ENCODE measurements around the gene RAD18. TPM values are rescaled to one million over a fixed set of nuclear protein-coding genes. Genes with fewer than 3 reads are reported as not detected.
A peak's percentile ranks its signal among the peaks of the same experiment; 100 is the strongest.

The RAD18 gene
- total RNA-seq, 8 experiments from 2014 or later, result 3.7 to 21.6 (median 7.0) TPM

GRCh38 chr3:8845641-8846040, 117.6 kb downstream of the RAD18 start:
- no peak overlapping the region for H3K27ac ChIP-seq
- in situ Hi-C loops (cut with MboI; ENCODE audit: low pct_unique_long_range_greater_than_20kb in 2 of 9, low sequenced_read_pairs in 9 of 9, unreplicated experiment in 9 of 9), result no loop called here
- ATAC-seq (replicated peaks in 6 of 8), result peak in 3 of 8 experiments; percentile 48 to 59 (median 53)

GRCh38 chr3:8843347-8843746, 119.9 kb downstream of the RAD18 start:
- H3K4me3 ChIP-seq, result no peak overlapping the region
- ATAC-seq (replicated peaks in 6 of 8), result no peak
- in situ Hi-C loops (cut with MboI; ENCODE audit: low pct_unique_long_range_greater_than_20kb in 2 of 9, low sequenced_read_pairs in 9 of 9, unreplicated experiment in 9 of 9), result no loop called here
- no peaks in the 10 kb centered on the region for H3K4me1 ChIP-seq (replicated peaks in 1 of 2)
- H3K27ac ChIP-seq, result no peak overlapping the region
- WGBS, 10 experiments, result 78 to 100% (median 100%) methylated on average over 1 to 5 of the region's 7 CpGs; no CpG with 5 or more reads in 5 of the 10 experiments

More at GRCh38 chr3:8845641-8846040, 117.6 kb downstream of the RAD18 start:
- Histone ChIP-seq H3K4me1 (replicated peaks in 1 of 2) (no peaks in the 10 kb centered on the region), H3K4me3 (no peak overlapping the region)
- 33 to 100% (median 92%) methylated on average over 1 of the region's 1 CpG; no CpG with 5 or more reads in 6 of the 10 experiments for WGBS, 10 experiments

DNA sequence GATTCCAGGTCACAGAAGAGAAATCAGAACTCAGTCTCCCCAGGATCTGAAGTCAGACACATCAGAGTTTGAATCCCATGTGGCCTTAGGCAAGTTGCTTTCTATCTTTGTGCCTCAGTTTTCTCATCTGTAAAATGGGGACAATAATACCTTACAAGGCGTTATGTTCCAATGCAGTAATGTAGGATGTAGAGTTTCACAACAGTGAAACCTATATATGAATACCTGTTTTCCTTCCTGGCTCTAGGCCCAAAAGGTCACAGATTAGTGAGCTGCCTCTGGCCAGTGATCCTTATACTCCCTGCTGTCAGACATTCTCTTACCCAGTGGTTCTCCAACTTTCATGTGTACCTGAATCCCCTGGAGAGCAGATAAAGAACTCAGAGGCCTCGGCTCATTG, 121.0 kb downstream of the RAD18 start:
- in situ Hi-C loops (cut with MboI; ENCODE audit: low pct_unique_long_range_greater_than_20kb in 2 of 9, low sequenced_read_pairs in 9 of 9, unreplicated experiment in 9 of 9), result no loop called here
- ATAC-seq (replicated peaks in 6 of 8), result no peak
- 0 to 100% (median 65%) methylated on average over 1 to 2 of the region's 2 CpGs; no CpG with 5 or more reads in 4 of the 10 experiments for WGBS, 10 experiments

DNA sequence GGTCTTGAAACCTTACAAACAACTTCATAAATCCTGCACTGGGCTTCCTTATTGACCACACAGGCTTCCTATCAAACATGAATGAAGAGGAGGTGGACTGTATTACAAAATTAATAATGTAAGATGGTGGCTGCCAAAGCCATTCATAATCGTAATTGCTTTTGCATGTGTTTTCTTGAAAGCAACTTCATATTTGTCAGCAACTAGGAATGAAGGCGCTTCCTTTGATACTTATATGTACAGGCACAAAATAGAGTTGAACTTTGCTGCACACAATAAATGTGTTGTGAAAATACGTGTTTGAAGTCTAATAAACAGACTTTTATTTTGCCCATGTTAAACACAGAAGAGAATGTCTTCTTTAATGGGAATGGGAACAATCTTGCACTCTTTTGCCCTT, 121.8 kb downstream of the RAD18 start:
- no peak for ATAC-seq (replicated peaks in 6 of 8)
- in situ Hi-C loops (cut with MboI; ENCODE audit: low pct_unique_long_range_greater_than_20kb in 2 of 9, low sequenced_read_pairs in 9 of 9, unreplicated experiment in 9 of 9), result no loop called here

More for the DNA sequence above, 121.0 kb downstream of the RAD18 start:
- Histone ChIP-seq H3K4me1 (replicated peaks in 1 of 2) (no peaks in the 10 kb centered on the region), H3K4me3 (no peak overlapping the region), H3K27ac (no peak overlapping the region)

DNA sequence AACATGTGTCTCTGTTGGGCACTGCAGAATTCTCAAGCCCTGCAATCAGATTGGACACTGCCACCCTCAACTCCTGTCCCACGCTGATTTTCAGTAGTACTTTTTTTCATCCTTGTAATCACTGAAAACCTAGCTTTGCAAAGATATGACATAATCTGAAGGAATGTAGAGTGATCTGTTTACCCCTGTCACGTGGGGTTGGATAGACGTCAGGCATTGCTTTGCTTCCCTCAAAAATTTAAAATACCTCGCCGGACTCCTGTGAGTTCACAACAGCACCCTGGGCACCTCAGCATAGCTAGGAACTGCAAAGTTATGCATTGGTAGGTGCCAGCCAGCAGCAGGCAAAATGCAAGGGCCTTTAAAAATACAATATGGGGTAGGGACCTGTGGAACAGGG, 122.7 kb downstream of the RAD18 start:
- Histone ChIP-seq H3K27ac (no peak overlapping the region), H3K4me3 (no peak overlapping the region), H3K4me1 (replicated peaks in 1 of 2) (no peaks in the 10 kb centered on the region)
- WGBS, 10 experiments, result 65 to 100% (median 89%) methylated on average over 1 to 5 of the region's 5 CpGs; no CpG with 5 or more reads in 4 of the 10 experiments
- no peak for ATAC-seq (replicated peaks in 6 of 8)
- in situ Hi-C loops (cut with MboI; ENCODE audit: low pct_unique_long_range_greater_than_20kb in 2 of 9, low sequenced_read_pairs in 9 of 9, unreplicated experiment in 9 of 9), result no loop called here

More for the DNA sequence above, 121.8 kb downstream of the RAD18 start:
- 13 to 100% (median 78%) methylated on average over 1 to 3 of the region's 3 CpGs for WGBS, 10 experiments
- H3K4me1 ChIP-seq (replicated peaks in 1 of 2), result no peaks in the 10 kb centered on the region
- no peak overlapping the region for H3K27ac ChIP-seq
- no peak overlapping the region for H3K4me3 ChIP-seq

DNA sequence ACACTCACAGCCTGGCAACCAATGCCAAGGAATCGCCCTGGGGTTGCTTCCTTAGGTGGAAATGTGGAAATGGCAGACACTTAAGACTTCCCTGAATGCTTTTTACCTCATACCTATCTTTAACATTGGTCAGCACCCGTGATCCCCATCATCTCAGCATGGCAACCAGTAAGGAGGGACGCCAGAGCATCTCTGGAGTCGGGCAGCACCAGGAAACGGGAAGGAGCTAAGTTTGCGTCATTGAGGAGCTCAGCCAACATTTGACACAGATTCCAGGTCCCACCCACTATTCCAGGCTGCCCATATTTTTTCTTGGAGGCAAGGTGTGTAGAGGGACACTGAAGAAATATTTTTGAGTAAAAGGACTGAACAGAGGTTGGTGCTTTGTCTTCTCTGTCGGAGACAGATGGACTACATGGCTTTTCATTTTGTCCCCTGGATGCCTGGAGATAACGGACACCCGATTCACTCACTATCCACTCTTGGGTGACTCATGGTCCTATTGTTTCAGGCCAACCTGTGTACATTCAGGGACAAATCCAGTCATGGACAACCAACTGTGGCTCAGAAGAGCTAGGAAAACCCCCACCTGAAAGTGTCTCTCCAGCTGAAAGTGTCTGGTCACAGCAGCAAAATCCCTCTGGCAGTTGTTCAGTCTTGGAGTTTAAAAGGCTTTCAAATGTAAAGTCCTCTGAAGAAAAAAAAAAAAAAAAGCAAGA, 123.5 kb downstream of the RAD18 start:
- ATAC-seq (replicated peaks in 6 of 8), result no peak
- in situ Hi-C loops (cut with MboI; ENCODE audit: low pct_unique_long_range_greater_than_20kb in 2 of 9, low sequenced_read_pairs in 9 of 9, unreplicated experiment in 9 of 9), result no loop called here
- H3K4me1 ChIP-seq (replicated peaks in 1 of 2), result no peaks in the 10 kb centered on the region
- WGBS, 10 experiments, result 33 to 93% (median 71%) methylated on average over 1 to 8 of the region's 9 CpGs; no CpG with 5 or more reads in 5 of the 10 experiments
- no peak overlapping the region for H3K4me3 ChIP-seq
- H3K27ac ChIP-seq, result no peak overlapping the region

GRCh38 chr3:8838765-8839423, 124.4 kb downstream of the RAD18 start:
- no peaks in the 10 kb centered on the region for H3K4me1 ChIP-seq (replicated peaks in 1 of 2)
- WGBS, 10 experiments, result 67 to 100% (median 100%) methylated on average over 1 to 3 of the region's 3 CpGs; no CpG with 5 or more reads in 4 of the 10 experiments
- H3K4me3 ChIP-seq, result no peak overlapping the region
- in situ Hi-C loops (cut with MboI; ENCODE audit: low pct_unique_long_range_greater_than_20kb in 2 of 9, low sequenced_read_pairs in 9 of 9, unreplicated experiment in 9 of 9), result no loop called here
- no peak for ATAC-seq (replicated peaks in 6 of 8)
- H3K27ac ChIP-seq, result no peak overlapping the region

DNA sequence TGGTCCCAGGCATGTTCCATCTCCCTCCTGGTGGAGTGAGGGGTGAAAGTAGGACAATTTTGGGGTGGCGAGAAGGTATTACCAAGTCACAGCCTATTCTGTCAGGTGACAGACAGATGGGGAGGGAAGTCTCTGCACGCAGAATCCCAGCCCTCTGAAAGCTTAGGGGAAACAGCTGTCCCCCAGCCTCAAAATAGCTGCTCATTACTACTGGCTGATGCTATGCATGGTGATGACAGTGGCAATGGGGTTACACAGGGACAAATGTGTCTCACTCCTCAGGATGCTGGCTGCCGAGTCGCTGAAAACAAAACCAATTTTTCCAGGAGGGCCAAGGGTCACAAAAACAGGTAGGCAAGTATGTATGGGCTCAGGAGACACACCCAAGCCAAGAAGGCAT, 125.0 kb downstream of the RAD18 start:
- ATAC-seq (replicated peaks in 6 of 8), result no peak
- in situ Hi-C loops (cut with MboI; ENCODE audit: low pct_unique_long_range_greater_than_20kb in 2 of 9, low sequenced_read_pairs in 9 of 9, unreplicated experiment in 9 of 9), result no loop called here
- Histone ChIP-seq H3K4me3 (no peak overlapping the region), H3K27ac (no peak overlapping the region), H3K4me1 (replicated peaks in 1 of 2) (no peaks in the 10 kb centered on the region)
- WGBS, 10 experiments, result 40 to 100% (median 82%) methylated on average over 1 to 4 of the region's 4 CpGs; no CpG with 5 or more reads in 4 of the 10 experiments

DNA sequence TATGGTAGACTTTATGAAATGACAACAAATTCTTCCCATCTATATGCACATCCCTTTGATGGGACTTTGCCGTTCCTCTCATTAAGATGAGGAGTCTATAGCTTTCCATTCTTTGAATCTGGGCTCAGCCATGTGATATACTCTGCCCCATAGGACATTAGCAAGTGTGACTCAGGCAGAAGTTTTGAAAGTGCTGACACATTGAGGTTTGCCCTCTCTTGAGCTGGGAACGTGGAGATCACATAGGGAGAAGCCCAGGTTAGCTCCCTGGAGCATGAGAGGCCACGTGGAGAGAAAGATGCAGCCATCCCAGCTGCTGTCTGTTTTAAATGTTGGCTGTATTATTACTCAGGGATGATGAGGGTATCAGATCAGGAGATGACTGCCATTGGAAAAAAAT, 126.1 kb downstream of the RAD18 start:
- H3K4me3 ChIP-seq, result no peak overlapping the region
- no peaks in the 10 kb centered on the region for H3K4me1 ChIP-seq (replicated peaks in 1 of 2)
- in situ Hi-C loops (cut with MboI; ENCODE audit: low pct_unique_long_range_greater_than_20kb in 2 of 9, low sequenced_read_pairs in 9 of 9, unreplicated experiment in 9 of 9), result no loop called here
- no peak overlapping the region for H3K27ac ChIP-seq
- WGBS, 10 experiments, result 0 to 89% (median 78%) methylated on average over 1 to 3 of the region's 3 CpGs; no CpG with 5 or more reads in 2 of the 10 experiments
- ATAC-seq (replicated peaks in 6 of 8), result peak in 3 of 8 experiments; percentile 84 to 94 (median 94)

DNA sequence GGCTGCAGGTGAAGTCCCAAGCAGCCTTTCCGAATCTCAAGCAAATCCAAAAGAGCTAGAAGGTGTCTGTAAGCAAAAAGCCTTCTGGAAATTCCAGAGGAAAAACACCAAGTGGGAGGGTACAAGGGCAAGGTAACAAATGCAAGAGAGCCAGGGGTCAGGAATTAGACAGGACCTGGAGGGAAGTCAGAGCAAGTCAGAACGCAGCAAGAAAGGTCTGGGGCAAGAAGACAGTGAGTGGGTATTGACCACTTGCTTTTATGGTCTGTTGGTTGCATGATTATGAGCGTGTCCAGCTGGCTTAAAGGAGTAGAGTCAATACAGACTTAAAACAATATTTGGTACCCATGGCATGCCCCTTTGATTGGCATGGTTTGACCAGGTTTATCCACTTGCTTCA, 127.2 kb downstream of the RAD18 start:
- no peaks in the 10 kb centered on the region for H3K4me1 ChIP-seq (replicated peaks in 1 of 2)
- WGBS, 10 experiments, result 67 to 100% (median 82%) methylated on average over 1 to 3 of the region's 3 CpGs; no CpG with 5 or more reads in 1 of the 10 experiments
- in situ Hi-C loops (cut with MboI; ENCODE audit: low pct_unique_long_range_greater_than_20kb in 2 of 9, low sequenced_read_pairs in 9 of 9, unreplicated experiment in 9 of 9), result no loop called here
- no peak overlapping the region for H3K27ac ChIP-seq
- no peak overlapping the region for H3K4me3 ChIP-seq
- ATAC-seq (replicated peaks in 6 of 8), result no peak

GRCh38 chr3:8835385-8835784, 127.9 kb downstream of the RAD18 start:
- Histone ChIP-seq H3K27ac (no peak overlapping the region), H3K4me1 (replicated peaks in 1 of 2) (no peaks in the 10 kb centered on the region), H3K4me3 (no peak overlapping the region)
- in situ Hi-C loops (cut with MboI; ENCODE audit: low pct_unique_long_range_greater_than_20kb in 2 of 9, low sequenced_read_pairs in 9 of 9, unreplicated experiment in 9 of 9), result no loop called here
- ATAC-seq (replicated peaks in 6 of 8), result no peak
- WGBS, 10 experiments, result 60 to 100% (median 93%) methylated on average over 1 to 3 of the region's 4 CpGs; no CpG with 5 or more reads in 2 of the 10 experiments

GRCh38 chr3:8834974-8835373, 128.3 kb downstream of the RAD18 start:
- WGBS, 10 experiments, result 0 to 100% (median 91%) methylated on average over 2 to 6 of the region's 6 CpGs
- H3K27ac ChIP-seq, result no peak overlapping the region
- no peak overlapping the region for H3K4me3 ChIP-seq
- peak in 3 of 8 experiments; percentile 63 to 77 (median 63) for ATAC-seq (replicated peaks in 6 of 8)
- in situ Hi-C loops (cut with MboI; ENCODE audit: low pct_unique_long_range_greater_than_20kb in 2 of 9, low sequenced_read_pairs in 9 of 9, unreplicated experiment in 9 of 9), result no loop called here
- no peaks in the 10 kb centered on the region for H3K4me1 ChIP-seq (replicated peaks in 1 of 2)

- in situ Hi-C loops (cut with MboI; ENCODE audit: low pct_unique_long_range_greater_than_20kb in 2 of 9, low sequenced_read_pairs in 9 of 9, unreplicated experiment in 9 of 9), result no loop called here
- no peak for ATAC-seq (replicated peaks in 6 of 8)
- WGBS, 10 experiments, result 0 to 100% (median 80%) methylated on average over 1 of the region's 1 CpG; no CpG with 5 or more reads in 3 of the 10 experiments
- no peak overlapping the region for H3K27ac ChIP-seq
- H3K4me3 ChIP-seq, result no peak overlapping the region
- H3K4me1 ChIP-seq (replicated peaks in 1 of 2), result no peaks in the 10 kb centered on the region
Measured at GRCh38 chr3:8827641-8828040, 135.6 kb downstream of the RAD18 start.
